GM18907 (cell line): ENCODE data around the gene TGM2.

Experiments
- ATAC-seq: cut with Tn5 transposase; IDR thresholded peaks from one replicate; pipeline ENCODE4 v1.9.1; 2021; ENCODE audit warnings: mild to moderate bottlenecking, moderate library complexity; ENCODE audit not compliant: unreplicated experiment

Gene TGM2

GRCh38 chr20:38178065-38178491, 13.0 kb upstream of the TGM2 start:
- no peak for ATAC-seq

- no peak for ATAC-seq
These were observed 12.1 kb upstream of the TGM2 start for GRCh38 chr20:38177201-38177600.

GRCh38 chr20:38175304-38176180, 10.5 kb upstream of the TGM2 start:
- no peak for ATAC-seq

- ATAC-seq = no peak
These were observed 8.4 kb upstream of the TGM2 start for GRCh38 chr20:38173237-38174156.

GRCh38 chr20:38172408-38172807, 7.3 kb upstream of the TGM2 start:
- no peak for ATAC-seq

- ATAC-seq = no peak
These were observed 6.6 kb upstream of the TGM2 start for GRCh38 chr20:38171675-38172043.

- no peak for ATAC-seq
These were observed 6.0 kb upstream of the TGM2 start for GRCh38 chr20:38170826-38171674.

GRCh38 chr20:38170219-38170825, 5.3 kb upstream of the TGM2 start:
- no peak for ATAC-seq

GRCh38 chr20:38169636-38170193, 4.6 kb upstream of the TGM2 start:
- ATAC-seq = no peak

- no peak for ATAC-seq
These were observed 3.9 kb upstream of the TGM2 start for GRCh38 chr20:38168791-38169589.

- no peak for ATAC-seq
These were observed 3.0 kb upstream of the TGM2 start for GRCh38 chr20:38167851-38168760.

- no peak for ATAC-seq
These were observed 2.3 kb upstream of the TGM2 start for GRCh38 chr20:38167328-38167850.

GRCh38 chr20:38166703-38167233, 1.7 kb upstream of the TGM2 start:
- no peak for ATAC-seq

- ATAC-seq = no peak
These were observed 1.1 kb upstream of the TGM2 start for GRCh38 chr20:38165966-38166702.

GRCh38 chr20:38164624-38165088, 414 bp downstream of the TGM2 start:
- ATAC-seq = no peak

GRCh38 chr20:38164069-38164468, 1.0 kb downstream of the TGM2 start:
- no peak for ATAC-seq
